KMS-11 (cell line): Measurements from ENCODE around the gene ASB1.

Experiments used
- H2AFZ ChIP-seq: fragments of 200-600 bp; sonication (generic); 2 replicates; pipeline ENCODE4 v1.6.1; 2016; ENCODE audit warnings: antibody characterized with exemption, mixed run types, low read depth
- H3K27ac ChIP-seq: fragments of 200-600 bp; sonication (generic); 2 replicates; pipeline ENCODE4 v1.6.1; 2016; ENCODE audit warnings: mild to moderate bottlenecking, mixed run types
- H3K27me3 ChIP-seq: fragments of 200-600 bp; sonication (generic); 2 replicates; pipeline ENCODE4 v1.6.1; 2017; ENCODE audit warnings: mild to moderate bottlenecking, low read depth, mixed run types, moderate library complexity; ENCODE audit not compliant: insufficient read depth
- H3K36me3 ChIP-seq: fragments of 200-600 bp; sonication (generic); 2 replicates; pipeline ENCODE4 v1.6.1; 2017; ENCODE audit warnings: mild to moderate bottlenecking, mixed run types; ENCODE audit not compliant: insufficient read depth
- H3K4me1 ChIP-seq: fragments of 200-600 bp; sonication (generic); 2 replicates; pipeline ENCODE4 v1.6.1; 2016; ENCODE audit warnings: mild to moderate bottlenecking, low read depth, mixed run types; ENCODE audit not compliant: poor library complexity, severe bottlenecking
- H3K4me2 ChIP-seq: fragments of 200-600 bp; sonication (generic); 2 replicates; pipeline ENCODE4 v1.7.0; 2016; ENCODE audit warnings: mild to moderate bottlenecking, mixed run types
- H3K4me3 ChIP-seq: fragments of 200-600 bp; sonication (generic); IDR thresholded peaks from 2 replicates; pipeline ENCODE4 v1.6.1; 2017; ENCODE audit warnings: low read depth, low read length, mixed read lengths; ENCODE audit not compliant: insufficient read depth
- H3K79me2 ChIP-seq: fragments of 200-600 bp; sonication (generic); 2 replicates; pipeline ENCODE4 v1.6.1; 2016; ENCODE audit warnings: low read depth, mixed run types; ENCODE audit not compliant: insufficient read depth
- H3K9ac ChIP-seq: fragments of 200-600 bp; sonication (generic); 2 replicates; pipeline ENCODE4 v1.6.1; 2016; ENCODE audit warnings: mild to moderate bottlenecking, mixed run types
- H4K20me1 ChIP-seq: fragments of 200-600 bp; sonication (generic); 2 replicates; pipeline ENCODE4 v1.6.1; 2016; ENCODE audit warnings: mild to moderate bottlenecking, mixed run types; ENCODE audit not compliant: insufficient read depth
- CTCF ChIP-seq: fragments of 200-600 bp; sonication (generic); conservative IDR thresholded peaks from 2 replicates; pipeline ENCODE4 v1.6.1; 2017; ENCODE audit warnings: low read depth, mild to moderate bottlenecking, antibody characterized with exemption, low read length, moderate library complexity, mixed read lengths

Gene ASB1

GRCh38 chr2:238446371-238446770, 19.6 kb downstream of the ASB1 start:
- no peak overlapping the region for H3K4me2 ChIP-seq
- no peak overlapping the region for H3K9ac ChIP-seq
- no peaks in the 10 kb centered on the region; the same call in 1 of the 2 replicates for H3K79me2 ChIP-seq

GRCh38 chr2:238448031-238448955, 21.6 kb downstream of the ASB1 start:
- Histone ChIP-seq H3K36me3 (no peaks in the 10 kb centered on the region), H3K79me2 (no peaks in the 10 kb centered on the region; the same call in 1 of the 2 replicates), H3K9ac (no peak overlapping the region), H4K20me1 (no peaks in the 10 kb centered on the region), H3K4me3 (no peak overlapping the region), H3K27ac (no peak overlapping the region), H2AFZ (no peak overlapping the region), H3K4me2 (no peak overlapping the region), H3K27me3 (no peaks in the 10 kb centered on the region), H3K4me1 (no peaks in the 10 kb centered on the region)
- no peak for TF ChIP-seq CTCF

More at GRCh38 chr2:238446371-238446770, 19.6 kb downstream of the ASB1 start:
- Histone ChIP-seq H2AFZ (no peak overlapping the region), H4K20me1 (no peaks in the 10 kb centered on the region), H3K27me3 (no peaks in the 10 kb centered on the region), H3K36me3 (no peaks in the 10 kb centered on the region), H3K4me3 (no peak overlapping the region), H3K27ac (no peak overlapping the region), H3K4me1 (no peaks in the 10 kb centered on the region)
- TF ChIP-seq CTCF = no peak

- no peaks in the 10 kb centered on the region for H3K36me3 ChIP-seq
- H3K4me3 ChIP-seq = no peak overlapping the region
- no peak overlapping the region for H3K9ac ChIP-seq
- H3K27me3 ChIP-seq = no peaks in the 10 kb centered on the region
- no peaks in the 10 kb centered on the region for H3K79me2 ChIP-seq
- H4K20me1 ChIP-seq = no peaks in the 10 kb centered on the region
- no peaks in the 10 kb centered on the region for H3K4me1 ChIP-seq
- H3K27ac ChIP-seq = no peak overlapping the region
- no peak for TF ChIP-seq CTCF
- H2AFZ ChIP-seq = no peak overlapping the region
- H3K4me2 ChIP-seq = no peak overlapping the region
These were observed 22.5 kb downstream of the ASB1 start for GRCh38 chr2:238449241-238449640.

GRCh38 chr2:238449909-238450417, 23.2 kb downstream of the ASB1 start:
- Histone ChIP-seq H2AFZ (no peak overlapping the region), H3K4me1 (no peaks in the 10 kb centered on the region), H3K27ac (no peak overlapping the region), H4K20me1 (no peaks in the 10 kb centered on the region), H3K27me3 (no peaks in the 10 kb centered on the region), H3K36me3 (no peaks in the 10 kb centered on the region), H3K9ac (no peak overlapping the region), H3K79me2 (no peaks in the 10 kb centered on the region), H3K4me3 (no peak overlapping the region), H3K4me2 (no peak overlapping the region)
- no peak for TF ChIP-seq CTCF
